HepG2 (cell line): Measurements from ENCODE around the gene SCN7A. TPM values are rescaled to one million over a fixed set of nuclear protein-coding genes. Genes with fewer than 3 reads are reported as not detected.

Experiments
- ATAC-seq: fragments of 200-7000 bp; cut with Tn5 transposase; 3 replicates; pipeline ENCODE4 v1.9.1; 2020; ENCODE audit warnings: mild to moderate bottlenecking, moderate library complexity
- BruUV-seq: library from RNA; stranded (reverse); fragments of 400-500 nt; replicated peaks from 2 replicates; lab custom pipeline; 2021; lab: Mats Ljungman, UMichigan
- CTCF ChIA-PET: fragments of 300-600 bp; formaldehyde crosslinking; extraction: SDS; loops from one replicate; lab custom pipeline; 2021; ENCODE audit warnings: low total read pairs, inconsistent platforms, low intra/inter-chr PET ratio; lab: Yijun Ruan, JAX
- POLR2A ChIA-PET: fragments of 350-600 bp; sonication (Branson Sonifier 250); formaldehyde crosslinking; loops from one replicate; lab custom pipeline; 2020; ENCODE audit warnings: antibody characterized with exemption, inconsistent platforms; lab: Yijun Ruan, JAX
- DNase-seq: peaks from one replicate; pipeline ENCODE4 v3.0.0-alpha.2; 2015; ENCODE audit warnings: low spot score
- FAIRE-seq: peaks from 3 replicates; lab custom pipeline; 2011; peaks lifted over from hg19 to GRCh38; lab: Jason Lieb, UNC
- H2AFZ ChIP-seq: one replicate; pipeline ENCODE4 v1.6.1; 2011; ENCODE audit warnings: low read length, inconsistent platforms
- H3K27ac ChIP-seq: fragments of 300-600 bp; 3 replicates; pipeline ENCODE4 v1.8.0; 2011; ENCODE audit warnings: mixed run types, mild to moderate bottlenecking, mixed read lengths, low read length, inconsistent platforms; ENCODE audit not compliant: insufficient read depth; ENCODE audit errors: extremely low read length
- H3K27me3 ChIP-seq, 2 experiments: fragments of 200-600 bp in 1 of 2; 2 replicates in 1 of 2; 3 replicates in 1 of 2; pipeline versions ENCODE4 v1.6.0 to v1.8.0; 2011; ENCODE audit warnings: low read length in 2 of 2, mild to moderate bottlenecking in 2 of 2, moderate library complexity in 2 of 2, inconsistent platforms in 1 of 2; ENCODE audit not compliant: insufficient read depth in 2 of 2, control insufficient read depth in 1 of 2
- H3K36me3 ChIP-seq, 2 experiments: fragments of 200-600 bp in 1 of 2; replicated peaks in 1 of 2; 2 replicates in 1 of 2; 3 replicates in 1 of 2; pipeline versions ENCODE4 v1.5.1 to v1.8.0; 2011; ENCODE audit warnings: low read length in 2 of 2, inconsistent platforms in 1 of 2; ENCODE audit not compliant: insufficient read depth in 2 of 2, control insufficient read depth in 1 of 2
- H3K4me1 ChIP-seq: 2 replicates; pipeline ENCODE4 v1.5.1; 2012; ENCODE audit warnings: low read length, inconsistent platforms; ENCODE audit not compliant: insufficient read depth
- H3K4me2 ChIP-seq: 2 replicates; pipeline ENCODE4 v1.6.0; 2011; ENCODE audit warnings: low read depth, low read length, inconsistent platforms
- H3K4me3 ChIP-seq, 3 experiments: fragments of 200-600 bp in 1 of 3; sonication (generic), shearing (Covaris generic) in 1 of 3; replicated peaks in 1 of 3; 2 replicates each; pipeline ENCODE4 v1.5.1; 2011 to 2016; ENCODE audit warnings: low read length in 3 of 3, inconsistent platforms in 2 of 3, low read depth in 2 of 3, mild to moderate bottlenecking in 2 of 3, control low read depth in 1 of 3, mixed read lengths in 1 of 3; ENCODE audit not compliant: insufficient read depth in 1 of 3
- H3K79me2 ChIP-seq: one replicate; pipeline ENCODE4 v1.6.1; 2011; ENCODE audit warnings: low read length, inconsistent platforms; ENCODE audit not compliant: insufficient read depth
- H3K9ac ChIP-seq: 2 replicates; pipeline ENCODE4 v1.6.0; 2011; ENCODE audit warnings: mild to moderate bottlenecking, low read depth, low read length, inconsistent platforms; ENCODE audit not compliant: insufficient read depth
- H3K9me3 ChIP-seq: 2 replicates; pipeline ENCODE4 v1.5.1; 2012; ENCODE audit warnings: mild to moderate bottlenecking, low read length
- H4K20me1 ChIP-seq: 2 replicates; pipeline ENCODE4 v1.6.0; 2011; ENCODE audit warnings: inconsistent platforms, mild to moderate bottlenecking, low read length, moderate library complexity; ENCODE audit not compliant: insufficient read depth
- BATF2 ChIP-seq: sonication (generic); formaldehyde crosslinking; IDR thresholded peaks from 2 replicates; pipeline ENCODE4 v1.8.0; 2022; ENCODE audit warnings: mild to moderate bottlenecking, missing genetic modification reagents, moderate library complexity
- HIC2 ChIP-seq: sonication (generic); formaldehyde crosslinking; IDR thresholded peaks from 2 replicates; pipeline ENCODE4 v1.9.0; 2022; ENCODE audit warnings: low read depth, missing genetic modification reagents
- MAZ ChIP-seq, 2 experiments: sonication (generic) in 1 of 2; formaldehyde crosslinking in 1 of 2; IDR thresholded peaks; 2 replicates each; pipeline versions ENCODE4 v1.5.0 to v1.6.1; 2012 to 2020; ENCODE audit warnings: low read depth in 2 of 2, mild to moderate bottlenecking in 2 of 2, borderline replicate concordance in 1 of 2, improper control_type of control experiment in 1 of 2, low read length in 1 of 2, missing genetic modification reagents in 1 of 2, moderate library complexity in 1 of 2
- MEIS2 ChIP-seq: sonication (generic); formaldehyde crosslinking; IDR thresholded peaks from 2 replicates; pipeline ENCODE4 v1.9.0; 2021; ENCODE audit warnings: mild to moderate bottlenecking, missing genetic modification reagents
- WGBS: methylation state at CpG from one replicate; pipeline ENCODE4 v1.1.6; 2017; ENCODE audit warnings: low lambda C conversion rate; 5-methylcytosine and 5-hydroxymethylcytosine counted together
- in situ Hi-C: cut with HindIII; loops from 2 replicates; pipeline ENCODE4 v1.10.0; 2017; ENCODE audit warnings: low pct_unique_long_range_greater_than_20kb; ENCODE audit not compliant: extremely low pct_ligation_motif_present
- intact Hi-C: fragments of 100-400 bp; cut with micrococcal nuclease; formaldehyde crosslinking; loops from one replicate; pipeline ENCODE4 v1.10.0; 2022; ENCODE audit not compliant: unreplicated experiment
- polyA plus RNA-seq, 8 experiments: library from polyadenylated mRNA; depleted of rRNA in 3 of 8; stranded (reverse) in 7 of 8; unstranded in 1 of 8; fragments of >200 nt; fragmentation: Illumina TruSeq in 4 of 8; extraction: Trizol in 4 of 8; gene quantifications; 2 replicates each; pipeline versions ENCODE4 v1.2.1 to v1.2.3, GENCODE V29; 2011 to 2016; ENCODE audit warnings: low read depth in 4 of 8, missing spikeins in 1 of 8, mixed read lengths in 1 of 8; ENCODE audit not compliant: insufficient read depth in 1 of 8
- total RNA-seq, 5 experiments: library from RNA; depleted of rRNA; stranded (reverse); fragments of >200 nt; fragmentation: Illumina TruSeq; extraction: Trizol; gene quantifications; 2 replicates each; pipeline ENCODE4 v1.2.3, GENCODE V29; 2016; ENCODE audit warnings: low read depth in 1 of 5
- TF ChIP-seq, protein P1 (sequence below): sonication (generic); formaldehyde crosslinking; IDR thresholded peaks from 2 replicates; pipeline ENCODE4 v1.4.0; 2020; ENCODE audit warnings: missing genetic modification reagents
- TF ChIP-seq, protein P2 (sequence below): sonication (generic); formaldehyde crosslinking; IDR thresholded peaks from 2 replicates; pipeline ENCODE4 v1.4.0; 2020; ENCODE audit warnings: low read depth, mild to moderate bottlenecking, missing genetic modification reagents
- TF ChIP-seq, protein P3 (sequence below): sonication (generic); formaldehyde crosslinking; IDR thresholded peaks from 2 replicates; pipeline ENCODE4 v1.8.1; 2022; ENCODE audit warnings: low read depth, mild to moderate bottlenecking, missing genetic modification reagents

Gene SCN7A
- total and polyA plus RNA-seq, 2 of the 13 experiments (the other 11 are each of a cell fraction or from before 2014, with no cell fraction given): 0.01 TPM; not detected in 1

DNA sequence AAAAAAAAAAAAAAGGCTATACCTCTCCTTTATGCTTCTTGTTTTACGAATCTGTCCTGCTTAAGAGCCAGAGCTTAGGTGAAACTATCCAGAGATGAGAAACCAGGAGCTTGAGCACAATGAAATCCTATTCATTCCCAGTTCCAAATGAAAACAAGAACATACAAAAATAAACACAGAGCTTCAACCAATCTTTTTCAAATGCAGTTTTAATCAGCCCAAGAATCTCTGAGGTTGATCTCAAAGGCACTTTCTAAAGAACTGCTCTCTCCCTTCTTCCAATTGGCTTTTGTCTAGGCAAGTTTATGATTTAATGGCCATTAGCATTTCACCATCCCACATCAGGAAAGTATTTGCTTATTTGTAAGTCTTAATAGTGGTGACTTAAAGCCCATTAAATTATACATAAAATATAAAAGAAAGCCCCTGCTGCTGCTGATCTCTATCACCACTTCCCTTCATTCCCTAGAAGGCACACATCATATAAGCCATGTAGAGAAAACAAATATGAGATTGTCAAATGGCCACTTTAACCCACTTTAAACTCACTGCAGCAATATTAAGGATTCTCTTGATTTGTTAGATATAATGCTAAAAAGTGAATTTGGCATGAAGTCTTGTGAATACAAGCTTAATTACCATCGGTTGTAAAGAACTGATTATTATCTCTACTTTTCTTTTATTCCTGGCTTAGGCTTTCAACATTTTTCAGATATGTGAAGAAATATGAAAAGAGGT lies 89.0 kb downstream of the SCN7A start:
- no peak for TF ChIP-seq BATF2 (CRISPR knock-in tag)
- TF ChIP-seq, protein P1, sequence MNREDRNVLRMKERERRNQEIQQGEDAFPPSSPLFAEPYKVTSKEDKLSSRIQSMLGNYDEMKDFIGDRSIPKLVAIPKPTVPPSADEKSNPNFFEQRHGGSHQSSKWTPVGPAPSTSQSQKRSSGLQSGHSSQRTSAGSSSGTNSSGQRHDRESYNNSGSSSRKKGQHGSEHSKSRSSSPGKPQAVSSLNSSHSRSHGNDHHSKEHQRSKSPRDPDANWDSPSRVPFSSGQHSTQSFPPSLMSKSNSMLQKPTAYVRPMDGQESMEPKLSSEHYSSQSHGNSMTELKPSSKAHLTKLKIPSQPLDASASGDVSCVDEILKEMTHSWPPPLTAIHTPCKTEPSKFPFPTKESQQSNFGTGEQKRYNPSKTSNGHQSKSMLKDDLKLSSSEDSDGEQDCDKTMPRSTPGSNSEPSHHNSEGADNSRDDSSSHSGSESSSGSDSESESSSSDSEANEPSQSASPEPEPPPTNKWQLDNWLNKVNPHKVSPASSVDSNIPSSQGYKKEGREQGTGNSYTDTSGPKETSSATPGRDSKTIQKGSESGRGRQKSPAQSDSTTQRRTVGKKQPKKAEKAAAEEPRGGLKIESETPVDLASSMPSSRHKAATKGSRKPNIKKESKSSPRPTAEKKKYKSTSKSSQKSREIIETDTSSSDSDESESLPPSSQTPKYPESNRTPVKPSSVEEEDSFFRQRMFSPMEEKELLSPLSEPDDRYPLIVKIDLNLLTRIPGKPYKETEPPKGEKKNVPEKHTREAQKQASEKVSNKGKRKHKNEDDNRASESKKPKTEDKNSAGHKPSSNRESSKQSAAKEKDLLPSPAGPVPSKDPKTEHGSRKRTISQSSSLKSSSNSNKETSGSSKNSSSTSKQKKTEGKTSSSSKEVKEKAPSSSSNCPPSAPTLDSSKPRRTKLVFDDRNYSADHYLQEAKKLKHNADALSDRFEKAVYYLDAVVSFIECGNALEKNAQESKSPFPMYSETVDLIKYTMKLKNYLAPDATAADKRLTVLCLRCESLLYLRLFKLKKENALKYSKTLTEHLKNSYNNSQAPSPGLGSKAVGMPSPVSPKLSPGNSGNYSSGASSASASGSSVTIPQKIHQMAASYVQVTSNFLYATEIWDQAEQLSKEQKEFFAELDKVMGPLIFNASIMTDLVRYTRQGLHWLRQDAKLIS: no peak
- no peak for TF ChIP-seq MEIS2 (CRISPR knock-in tag)
- TF ChIP-seq MAZ (IDR thresholded peaks at IDR 0.05; ENCODE audit: borderline replicate concordance, low read depth, low read length): no peak
- TF ChIP-seq MAZ (CRISPR knock-in tag; IDR thresholded peaks at IDR 0.05; ENCODE audit: low read depth): no peak
- TF ChIP-seq, protein P2, sequence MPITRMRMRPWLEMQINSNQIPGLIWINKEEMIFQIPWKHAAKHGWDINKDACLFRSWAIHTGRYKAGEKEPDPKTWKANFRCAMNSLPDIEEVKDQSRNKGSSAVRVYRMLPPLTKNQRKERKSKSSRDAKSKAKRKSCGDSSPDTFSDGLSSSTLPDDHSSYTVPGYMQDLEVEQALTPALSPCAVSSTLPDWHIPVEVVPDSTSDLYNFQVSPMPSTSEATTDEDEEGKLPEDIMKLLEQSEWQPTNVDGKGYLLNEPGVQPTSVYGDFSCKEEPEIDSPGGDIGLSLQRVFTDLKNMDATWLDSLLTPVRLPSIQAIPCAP (CRISPR knock-in tag): no peak
- TF ChIP-seq, protein P3, sequence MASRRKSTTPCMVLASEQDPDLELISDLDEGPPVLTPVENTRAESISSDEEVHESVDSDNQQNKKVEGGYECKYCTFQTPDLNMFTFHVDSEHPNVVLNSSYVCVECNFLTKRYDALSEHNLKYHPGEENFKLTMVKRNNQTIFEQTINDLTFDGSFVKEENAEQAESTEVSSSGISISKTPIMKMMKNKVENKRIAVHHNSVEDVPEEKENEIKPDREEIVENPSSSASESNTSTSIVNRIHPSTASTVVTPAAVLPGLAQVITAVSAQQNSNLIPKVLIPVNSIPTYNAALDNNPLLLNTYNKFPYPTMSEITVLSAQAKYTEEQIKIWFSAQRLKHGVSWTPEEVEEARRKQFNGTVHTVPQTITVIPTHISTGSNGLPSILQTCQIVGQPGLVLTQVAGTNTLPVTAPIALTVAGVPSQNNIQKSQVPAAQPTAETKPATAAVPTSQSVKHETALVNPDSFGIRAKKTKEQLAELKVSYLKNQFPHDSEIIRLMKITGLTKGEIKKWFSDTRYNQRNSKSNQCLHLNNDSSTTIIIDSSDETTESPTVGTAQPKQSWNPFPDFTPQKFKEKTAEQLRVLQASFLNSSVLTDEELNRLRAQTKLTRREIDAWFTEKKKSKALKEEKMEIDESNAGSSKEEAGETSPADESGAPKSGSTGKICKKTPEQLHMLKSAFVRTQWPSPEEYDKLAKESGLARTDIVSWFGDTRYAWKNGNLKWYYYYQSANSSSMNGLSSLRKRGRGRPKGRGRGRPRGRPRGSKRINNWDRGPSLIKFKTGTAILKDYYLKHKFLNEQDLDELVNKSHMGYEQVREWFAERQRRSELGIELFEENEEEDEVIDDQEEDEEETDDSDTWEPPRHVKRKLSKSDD: no peak
- no peak for TF ChIP-seq HIC2 (CRISPR knock-in tag)
- DNase-seq (no peak), FAIRE-seq (no peak), ATAC-seq (no peak)
- POLR2A ChIA-PET: no interaction called here
- H3K9ac ChIP-seq: no peak overlapping the region
- no peaks in the 10 kb centered on the region for H3K27me3 ChIP-seq
- intact Hi-C loops: no loop called here
- H2AFZ ChIP-seq: no peak overlapping the region
- H3K4me1 ChIP-seq: no peaks in the 10 kb centered on the region
- no TSS peak for BruUV-seq
- in situ Hi-C loops: no loop called here
- H3K4me2 ChIP-seq: no peak overlapping the region
- H3K9me3 ChIP-seq: no peaks in the 10 kb centered on the region
- no peaks in the 10 kb centered on the region for H3K79me2 ChIP-seq
- no peak overlapping the region for H3K4me3 ChIP-seq
- H4K20me1 ChIP-seq: no peaks in the 10 kb centered on the region
- WGBS: 1% methylated on average over 2 of the region's 2 CpGs
- H3K36me3 ChIP-seq: no peaks in the 10 kb centered on the region
- CTCF ChIA-PET: no interaction called here
- H3K27ac ChIP-seq: no peak overlapping the region
